ENCODE data around the gene KDM5B.

KDM5B gene

GRCh38 chr1:202677433-202677832 lies 130.8 kb downstream of the KDM5B start:
- FAIRE-seq (no peak), DNase-seq (ENCODE audit: insufficient read length) (no peak)
- TF ChIP-seq POLR2A (IDR thresholded peaks at IDR 0.05; ENCODE audit: low read depth, low read length), result no peak
- no peak for TF ChIP-seq TAF1 (IDR thresholded peaks at IDR 0.05; ENCODE audit: borderline replicate concordance, low read depth, low read length)
- no peak for TF ChIP-seq POLR2AphosphoS5 (IDR thresholded peaks at IDR 0.05; ENCODE audit: low read depth, low read length)

All from GM12892 (cell line).